Erythroblast (primary cell): ENCODE measurements around the gene REV3L.
A peak's percentile ranks its signal among the peaks of the same experiment; 100 is the strongest.

Experiments used
- GATA1 ChIP-seq: IDR thresholded peaks from 2 replicates; pipeline ENCODE4 v1.6.1; 2011; ENCODE audit warnings: low read depth, mild to moderate bottlenecking, control low read depth, low read length, moderate library complexity
- POLR2A ChIP-seq: IDR thresholded peaks from 2 replicates; pipeline ENCODE4 v1.6.1; 2011; ENCODE audit warnings: mild to moderate bottlenecking, low read length

DNA sequence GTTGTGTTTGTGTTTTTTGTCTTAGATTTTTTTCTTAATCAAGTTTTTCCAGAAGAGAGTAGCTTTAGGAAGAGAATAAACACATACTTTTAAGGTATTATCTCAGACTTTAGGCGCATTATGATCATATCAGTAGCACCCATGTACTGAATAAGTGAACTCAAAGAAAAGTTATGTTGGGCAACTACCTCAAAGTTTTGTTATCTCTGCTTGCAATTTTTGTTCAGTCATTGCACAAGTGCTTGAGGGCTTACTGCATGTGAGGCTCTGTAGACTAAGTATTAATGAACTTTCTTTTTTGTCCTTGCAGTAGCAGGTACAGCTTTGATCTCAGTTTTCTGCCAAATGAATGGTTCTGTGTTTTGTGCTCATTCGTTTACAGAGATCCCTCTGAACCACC lies 206.7 kb downstream of the REV3L start:
- no peak for TF ChIP-seq POLR2A
- peak; percentile 25 for TF ChIP-seq GATA1
